Mesothelial cell of epicardium (in vitro differentiated cells): ENCODE measurements around the gene COL10A1. TPM values are rescaled to one million over a fixed set of nuclear protein-coding genes. Genes with fewer than 3 reads are reported as not detected.
"Not testable (repeated sequence)": the region's sequence is repeated elsewhere in the genome, so short reads cannot be mapped to it uniquely, and the experiment has no call there.

ENCODE experiments used
- DNase-seq, 2 experiments: peaks; one replicate each; pipeline ENCODE4 v3.0.0; 2021; ENCODE audit warnings: low spot score in 2 of 2; ENCODE audit not compliant: unreplicated experiment in 2 of 2
- H3K27ac Mint-ChIP-seq: 2 replicates; pipeline ENCODE4 v1.8.0; 2021; ENCODE audit warnings: mixed read lengths
- H3K27me3 Mint-ChIP-seq: 2 replicates; pipeline ENCODE4 v1.8.0; 2021; ENCODE audit warnings: low read depth, mixed read lengths
- H3K36me3 Mint-ChIP-seq: 2 replicates; pipeline ENCODE4 v1.8.0; 2021; ENCODE audit warnings: mixed read lengths
- H3K4me1 Mint-ChIP-seq: 2 replicates; pipeline ENCODE4 v1.8.0; 2021; ENCODE audit warnings: mixed read lengths
- H3K4me3 Mint-ChIP-seq: 2 replicates; pipeline ENCODE4 v1.8.0; 2021; ENCODE audit warnings: mild to moderate bottlenecking, moderate library complexity, mixed read lengths
- H3K9me3 Mint-ChIP-seq: 2 replicates; pipeline ENCODE4 v1.8.0; 2021; ENCODE audit warnings: mixed read lengths
- CTCF ChIP-seq: fragments of 200-600 bp; sonication (generic); IDR thresholded peaks from one replicate; pipeline ENCODE4 v1.5.0; 2021; ENCODE audit warnings: antibody characterized with exemption; ENCODE audit not compliant: unreplicated experiment
- total RNA-seq: library from RNA; stranded (reverse); gene quantifications from 3 replicates; pipeline ENCODE4 v1.2.1, GENCODE V29; 2021

The COL10A1 gene
- total RNA-seq, 1 donor from 2014 or later: not detected

DNA sequence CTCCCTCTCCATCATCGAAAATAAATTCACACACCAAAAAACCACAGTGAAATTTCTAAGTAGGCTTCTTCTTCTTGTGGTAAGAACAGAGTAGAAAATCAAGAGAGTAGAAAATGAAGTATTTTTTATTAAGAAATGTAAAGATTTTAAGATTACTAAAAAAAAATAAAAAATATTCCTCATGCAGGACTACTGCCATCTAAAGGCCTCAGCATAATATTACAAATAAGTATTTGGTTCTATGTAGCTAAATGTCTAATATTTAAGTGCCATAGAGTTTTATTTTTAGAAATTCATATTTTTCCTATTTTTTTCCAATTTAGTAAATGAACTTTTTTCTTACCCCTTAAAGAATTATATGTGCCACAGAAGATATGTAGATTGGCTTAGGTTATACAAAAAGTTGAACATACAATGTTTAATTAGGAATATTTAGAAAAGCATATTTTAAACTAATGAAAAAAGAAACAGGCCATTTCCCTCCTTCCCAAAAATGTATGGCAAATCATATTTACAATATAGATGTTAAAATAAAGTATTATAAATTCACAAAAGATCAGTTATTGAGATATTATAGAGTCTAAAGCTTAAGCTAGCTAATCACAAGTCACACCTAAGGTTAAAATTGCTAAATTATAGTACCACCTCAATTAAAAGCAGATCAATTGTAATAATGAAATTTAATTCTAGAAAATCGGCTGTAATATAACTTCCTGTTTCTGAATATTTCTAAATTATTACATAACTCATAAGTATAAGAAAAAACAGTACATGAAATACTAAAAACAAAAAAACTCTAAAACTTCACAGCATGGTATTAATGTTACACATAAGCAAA, 28.7 kb downstream of the COL10A1 start:
- Mint-ChIP-seq H3K27me3 (no peaks in the 10 kb centered on the region), H3K9me3 (peaks cover 22% of the 10 kb centered on the region), H3K36me3 (peaks cover 12% of the 10 kb centered on the region), H3K4me1 (peaks cover 20% of the 10 kb centered on the region), H3K4me3 (no peak overlapping the region), H3K27ac (no peak overlapping the region)
- TF ChIP-seq CTCF: peak; percentile 57
- no peak for DNase-seq

DNA sequence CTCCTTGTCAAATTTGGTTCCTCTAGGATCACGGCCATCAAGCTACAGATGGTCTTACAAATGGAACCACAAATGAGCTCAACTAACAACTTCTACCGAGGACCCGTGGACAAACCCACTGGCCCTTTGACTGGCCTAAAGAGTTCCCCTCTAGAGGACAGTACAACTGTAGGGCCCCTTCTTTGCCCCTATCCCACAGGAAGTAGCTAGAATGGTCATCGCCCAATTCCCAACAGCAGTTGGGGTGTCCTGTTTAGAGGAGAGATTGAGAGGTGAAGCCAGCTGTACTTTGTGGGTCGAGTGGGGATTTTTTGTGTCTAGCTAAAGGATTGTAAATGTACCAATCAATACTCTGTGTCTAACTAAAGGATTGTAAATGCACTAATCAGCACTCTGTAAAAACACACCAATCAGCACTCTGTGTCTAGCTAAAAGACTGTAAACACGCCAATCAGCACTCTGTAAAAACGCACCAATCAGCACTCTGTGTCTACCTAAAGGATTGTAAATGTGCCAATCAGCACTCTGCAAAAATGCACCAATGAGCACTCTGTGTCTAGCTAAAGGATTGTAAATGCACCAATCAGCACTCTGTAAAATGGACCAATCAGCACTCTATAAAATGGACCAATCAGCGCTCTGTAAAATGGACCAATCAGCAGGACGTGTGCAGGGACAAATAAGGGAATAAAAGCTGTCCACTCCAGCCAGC, 29.7 kb downstream of the COL10A1 start:
- H3K4me1 Mint-ChIP-seq: peaks cover 10% of the 10 kb centered on the region
- DNase-seq, H3K27ac Mint-ChIP-seq, H3K27me3 Mint-ChIP-seq, H3K4me3 Mint-ChIP-seq: not testable (repeated sequence)
- peaks cover 22% of the 10 kb centered on the region for H3K9me3 Mint-ChIP-seq
- peaks cover 12% of the 10 kb centered on the region for H3K36me3 Mint-ChIP-seq

- Mint-ChIP-seq H3K27ac (no peak overlapping the region), H3K36me3 (peaks cover 12% of the 10 kb centered on the region), H3K27me3 (no peaks in the 10 kb centered on the region), H3K9me3 (peaks cover 28% of the 10 kb centered on the region), H3K4me3 (no peak overlapping the region), H3K4me1 (no peaks in the 10 kb centered on the region)
- TF ChIP-seq CTCF: no peak
- no peak for DNase-seq
Observed at GRCh38 chr6:116094041-116094440, 31.9 kb downstream of the COL10A1 start.

DNA sequence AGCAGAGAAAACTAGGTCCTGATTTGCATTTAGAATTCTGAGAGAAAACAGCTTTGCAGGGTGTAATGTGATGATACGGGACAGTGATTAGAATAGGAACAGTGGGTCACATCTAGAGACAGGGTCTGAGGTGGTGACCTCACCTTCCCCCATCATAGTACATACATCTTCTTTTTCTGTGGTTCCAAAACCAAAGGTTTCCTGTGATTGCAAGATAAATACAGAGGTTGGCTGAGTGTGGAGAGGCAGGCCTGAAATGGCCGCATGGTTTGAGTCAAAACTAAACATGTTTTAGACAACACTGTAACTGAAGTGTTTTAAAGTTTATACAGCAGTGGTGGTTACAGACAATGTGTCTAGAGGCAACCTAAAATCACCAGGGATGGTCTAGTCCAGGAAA, 35.7 kb downstream of the COL10A1 start:
- Mint-ChIP-seq H3K27ac (no peak overlapping the region), H3K4me1 (no peaks in the 10 kb centered on the region), H3K36me3 (peaks cover 4% of the 10 kb centered on the region), H3K9me3 (peaks cover 18% of the 10 kb centered on the region), H3K27me3 (no peaks in the 10 kb centered on the region), H3K4me3 (no peak overlapping the region)
- no peak for DNase-seq
- TF ChIP-seq CTCF: no peak

DNA sequence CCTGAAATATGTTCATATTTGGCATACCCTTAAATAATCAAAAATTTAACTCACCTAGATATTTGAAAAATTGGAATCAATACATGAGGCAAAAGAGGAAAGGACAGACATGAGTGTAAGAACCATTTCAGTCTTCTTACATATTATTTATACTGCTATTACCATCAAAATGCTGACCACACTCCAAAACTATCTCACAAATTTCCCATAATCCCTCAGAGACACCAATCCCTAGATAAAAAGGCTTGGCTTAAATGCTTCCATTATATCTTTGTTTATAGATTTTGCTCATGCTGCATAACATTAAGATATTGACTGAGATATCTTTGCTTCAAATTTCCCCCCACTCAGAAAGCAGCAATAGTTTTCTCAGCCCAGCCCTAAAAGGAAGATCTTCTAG, 37.0 kb downstream of the COL10A1 start:
- H3K36me3 Mint-ChIP-seq: no peaks in the 10 kb centered on the region
- peaks cover 7% of the 10 kb centered on the region for H3K9me3 Mint-ChIP-seq
- no peaks in the 10 kb centered on the region for H3K4me1 Mint-ChIP-seq
- H3K27me3 Mint-ChIP-seq: no peaks in the 10 kb centered on the region
- H3K27ac Mint-ChIP-seq: no peak overlapping the region
- DNase-seq: no peak
- no peak for TF ChIP-seq CTCF
- no peak overlapping the region for H3K4me3 Mint-ChIP-seq

DNA sequence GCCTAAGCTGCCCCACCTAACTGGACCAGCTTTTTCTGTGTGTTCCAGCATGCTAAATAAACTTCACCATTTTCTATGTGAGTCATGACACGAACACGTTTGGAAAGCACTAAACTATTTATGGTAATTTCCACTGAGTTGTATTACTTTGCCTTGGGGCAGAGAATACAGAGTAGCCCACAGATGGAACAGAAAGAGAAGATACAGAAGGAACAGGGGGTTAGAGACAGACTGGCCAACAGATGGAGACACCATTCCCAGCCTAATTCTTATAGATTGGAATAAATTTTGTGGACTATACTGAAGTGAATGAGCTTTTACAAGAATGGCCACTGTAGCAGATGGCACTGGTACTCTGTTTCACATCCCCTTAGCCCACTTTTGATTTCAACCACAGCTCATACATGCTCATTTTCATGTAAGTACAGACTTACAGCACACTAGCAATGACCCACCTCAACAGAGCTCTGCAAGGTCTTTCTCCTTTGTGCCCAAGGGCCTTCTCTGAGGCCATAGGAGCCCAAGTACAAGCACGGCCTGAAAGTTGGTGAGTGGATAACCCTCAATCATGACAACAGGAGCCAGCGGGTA, 38.4 kb downstream of the COL10A1 start:
- H3K4me3 Mint-ChIP-seq: no peak overlapping the region
- no peaks in the 10 kb centered on the region for H3K4me1 Mint-ChIP-seq
- no peaks in the 10 kb centered on the region for H3K27me3 Mint-ChIP-seq
- H3K36me3 Mint-ChIP-seq: no peaks in the 10 kb centered on the region
- no peak overlapping the region for H3K27ac Mint-ChIP-seq
- TF ChIP-seq CTCF: no peak
- DNase-seq: no peak
- H3K9me3 Mint-ChIP-seq: peaks cover 7% of the 10 kb centered on the region
